Epithelial cell of proximal tubule (primary cell): ENCODE results near the gene IVD. TPM values are rescaled to one million over a fixed set of nuclear protein-coding genes. Genes with fewer than 3 reads are reported as not detected.

Experiments
- DNase-seq: peaks from one replicate; pipeline ENCODE4 v3.0.0-alpha.2; 2011; ENCODE audit warnings: low read depth
- H3K4me3 ChIP-seq: 2 replicates; pipeline ENCODE4 v1.5.1; 2011; ENCODE audit warnings: low read depth, mild to moderate bottlenecking, low read length
- total RNA-seq: library from RNA; depleted of rRNA; stranded (reverse); fragments of >200 nt; gene quantifications from 2 replicates; pipeline ENCODE4 v1.2.3, GENCODE V29; 2015
- TF ChIP-seq, protein P1 (sequence below): conservative IDR thresholded peaks from 2 replicates; pipeline ENCODE4 v1.5.1; 2012; ENCODE audit warnings: low read depth, mild to moderate bottlenecking, low read length

IVD gene
- total RNA-seq, 1 donor from 2014 or later = 34.4 TPM

DNA sequence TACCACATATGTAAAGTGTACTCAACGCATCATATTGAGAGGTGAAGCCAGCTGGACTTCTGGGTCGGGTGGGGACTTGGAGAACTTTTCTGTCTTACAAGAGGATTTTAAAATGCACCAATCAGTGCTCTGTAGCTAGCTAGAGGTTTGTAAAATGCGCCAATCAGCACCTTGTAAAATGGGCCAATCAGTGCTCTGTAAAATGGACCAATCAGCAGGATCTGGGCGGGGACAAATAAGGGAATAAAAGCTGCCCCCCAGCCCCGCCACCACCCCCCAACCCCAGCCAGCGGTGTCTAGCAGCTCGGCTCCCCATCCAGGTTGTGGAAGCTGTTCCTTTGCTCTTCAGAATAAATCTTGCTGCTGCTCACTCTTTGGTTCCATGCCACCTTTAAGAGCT is 6.2 kb upstream of the IVD start:
- DNase-seq = no peak
- H3K4me3 ChIP-seq = no peak overlapping the region
- TF ChIP-seq, protein P1, sequence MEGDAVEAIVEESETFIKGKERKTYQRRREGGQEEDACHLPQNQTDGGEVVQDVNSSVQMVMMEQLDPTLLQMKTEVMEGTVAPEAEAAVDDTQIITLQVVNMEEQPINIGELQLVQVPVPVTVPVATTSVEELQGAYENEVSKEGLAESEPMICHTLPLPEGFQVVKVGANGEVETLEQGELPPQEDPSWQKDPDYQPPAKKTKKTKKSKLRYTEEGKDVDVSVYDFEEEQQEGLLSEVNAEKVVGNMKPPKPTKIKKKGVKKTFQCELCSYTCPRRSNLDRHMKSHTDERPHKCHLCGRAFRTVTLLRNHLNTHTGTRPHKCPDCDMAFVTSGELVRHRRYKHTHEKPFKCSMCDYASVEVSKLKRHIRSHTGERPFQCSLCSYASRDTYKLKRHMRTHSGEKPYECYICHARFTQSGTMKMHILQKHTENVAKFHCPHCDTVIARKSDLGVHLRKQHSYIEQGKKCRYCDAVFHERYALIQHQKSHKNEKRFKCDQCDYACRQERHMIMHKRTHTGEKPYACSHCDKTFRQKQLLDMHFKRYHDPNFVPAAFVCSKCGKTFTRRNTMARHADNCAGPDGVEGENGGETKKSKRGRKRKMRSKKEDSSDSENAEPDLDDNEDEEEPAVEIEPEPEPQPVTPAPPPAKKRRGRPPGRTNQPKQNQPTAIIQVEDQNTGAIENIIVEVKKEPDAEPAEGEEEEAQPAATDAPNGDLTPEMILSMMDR = no peak

DNA sequence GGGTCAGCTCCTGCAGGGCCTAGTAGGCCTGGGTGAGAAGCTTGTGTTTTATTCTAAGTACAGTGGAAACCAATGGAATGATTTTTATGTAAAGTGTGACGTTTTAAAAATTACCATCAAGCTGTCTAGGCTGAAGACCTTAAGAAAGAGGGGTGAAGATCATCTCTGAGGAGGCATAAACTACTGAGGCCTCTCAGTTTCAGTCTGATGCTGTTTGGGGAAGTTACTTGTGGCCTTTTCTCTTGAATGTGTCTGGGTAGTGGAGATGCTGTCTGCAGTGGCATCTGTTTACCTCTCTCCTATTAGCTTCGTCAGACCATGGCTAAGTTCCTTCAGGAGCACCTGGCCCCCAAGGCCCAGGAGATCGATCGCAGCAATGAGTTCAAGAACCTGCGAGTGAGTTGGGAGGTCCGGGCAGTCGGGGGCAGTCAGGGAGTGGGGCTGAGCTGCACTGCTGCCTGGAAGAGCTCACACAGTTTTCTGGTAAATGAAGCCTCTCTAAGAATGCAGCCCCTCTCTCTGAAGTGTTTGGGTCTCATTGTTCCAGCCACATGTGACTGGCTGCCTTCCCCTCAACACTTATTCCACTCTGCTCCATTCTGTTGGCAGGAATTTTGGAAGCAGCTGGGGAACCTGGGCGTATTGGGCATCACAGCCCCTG is 1.9 kb downstream of the IVD start:
- no peak for DNase-seq
- TF ChIP-seq, protein P1 = no peak
- H3K4me3 ChIP-seq = no peak overlapping the region

DNA sequence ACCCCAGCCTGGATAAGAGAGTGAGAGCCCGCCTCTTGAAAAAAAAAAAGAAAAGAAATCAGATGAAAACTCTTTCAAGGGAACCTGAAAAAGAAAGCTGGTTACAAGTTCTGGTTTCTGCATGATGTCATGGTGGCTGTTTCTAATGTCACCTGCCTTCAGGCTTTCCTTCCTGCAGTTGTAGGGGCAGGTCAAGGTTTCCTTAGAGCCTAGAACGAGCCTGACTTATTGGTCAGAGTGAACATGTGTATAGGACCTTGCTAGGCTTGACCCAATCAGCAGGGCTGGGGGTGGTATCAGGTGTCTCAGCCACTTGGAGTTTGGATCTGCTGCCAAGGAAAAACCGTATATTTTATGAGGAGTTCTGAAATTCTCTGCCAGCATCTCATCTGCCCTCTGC is 3.8 kb downstream of the IVD start:
- TF ChIP-seq, protein P1 = no peak
- DNase-seq = no peak
- H3K4me3 ChIP-seq = no peak overlapping the region

DNA sequence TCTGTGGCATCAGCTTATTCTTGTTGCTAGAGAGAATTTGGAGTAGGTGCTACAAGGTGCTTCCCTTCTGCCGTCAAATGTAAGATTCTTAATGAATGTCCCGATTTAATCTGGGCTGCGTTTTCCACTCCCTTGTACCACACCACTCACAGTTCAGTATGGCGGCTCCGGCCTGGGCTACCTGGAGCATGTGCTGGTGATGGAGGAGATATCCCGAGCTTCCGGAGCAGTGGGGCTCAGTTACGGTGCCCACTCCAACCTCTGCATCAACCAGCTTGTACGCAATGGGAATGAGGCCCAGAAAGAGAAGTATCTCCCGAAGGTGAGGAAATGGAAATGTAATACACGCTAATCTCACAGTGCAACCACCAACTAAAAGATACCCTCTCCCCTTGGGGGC is 4.9 kb downstream of the IVD start:
- no peak overlapping the region for H3K4me3 ChIP-seq
- TF ChIP-seq, protein P1 = no peak
- DNase-seq = no peak

DNA sequence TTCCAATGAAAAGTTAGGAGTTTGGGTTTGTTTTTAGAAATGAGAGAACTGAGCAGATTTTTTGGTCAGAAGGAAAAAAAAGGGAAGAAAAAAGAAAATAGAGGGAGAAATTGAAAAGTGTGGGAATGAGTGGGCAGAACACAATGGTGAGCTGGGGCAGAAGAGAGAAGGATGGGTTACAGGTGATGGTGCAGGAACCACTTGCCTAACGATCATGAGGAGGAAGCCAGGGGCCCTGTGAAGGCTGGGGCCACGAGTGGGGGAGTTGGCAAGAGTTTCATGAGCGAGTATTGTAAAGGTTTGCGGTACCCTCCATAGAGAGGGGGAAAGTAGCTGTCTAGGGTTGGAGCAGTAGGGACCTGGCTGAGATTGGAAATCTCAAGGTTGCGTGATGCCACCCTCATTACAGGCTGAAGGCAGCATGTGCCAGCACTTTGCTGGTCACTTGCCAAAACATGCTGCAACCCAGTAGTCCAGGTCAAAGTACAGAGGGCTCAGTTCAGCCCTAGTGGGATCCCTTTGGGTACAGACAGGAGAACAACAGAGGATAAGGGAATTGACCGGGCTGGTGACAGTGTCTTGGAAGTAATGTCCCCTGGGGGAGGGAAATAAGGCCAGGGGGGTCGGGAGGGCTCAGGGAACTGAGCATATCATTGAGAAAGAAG is 6.6 kb downstream of the IVD start:
- TF ChIP-seq, protein P1 = no peak
- no peak for DNase-seq

DNA sequence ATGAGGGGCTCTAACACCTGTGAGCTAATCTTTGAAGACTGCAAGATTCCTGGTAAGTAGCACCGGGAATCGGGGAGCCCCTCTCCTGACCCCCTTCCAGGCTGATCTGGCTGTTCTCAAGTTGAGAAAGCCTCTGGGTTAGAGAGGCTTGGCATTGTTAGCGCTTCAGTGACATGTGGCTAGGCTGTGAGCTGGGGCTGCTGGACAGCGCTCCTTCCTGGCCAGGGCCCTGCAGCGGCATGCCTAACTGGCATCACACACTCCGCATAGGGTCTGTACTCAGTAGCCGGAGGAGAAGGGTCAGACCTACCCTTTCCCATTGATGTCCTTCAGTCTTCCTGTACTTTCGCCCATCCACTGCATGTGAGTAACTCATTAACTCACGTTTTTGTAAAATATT is 7.4 kb downstream of the IVD start:
- DNase-seq = no peak
- no peak overlapping the region for H3K4me3 ChIP-seq
- TF ChIP-seq, protein P1 = no peak

More for the DNA sequence above, 6.6 kb downstream of the IVD start:
- H3K4me3 ChIP-seq = no peak overlapping the region

DNA sequence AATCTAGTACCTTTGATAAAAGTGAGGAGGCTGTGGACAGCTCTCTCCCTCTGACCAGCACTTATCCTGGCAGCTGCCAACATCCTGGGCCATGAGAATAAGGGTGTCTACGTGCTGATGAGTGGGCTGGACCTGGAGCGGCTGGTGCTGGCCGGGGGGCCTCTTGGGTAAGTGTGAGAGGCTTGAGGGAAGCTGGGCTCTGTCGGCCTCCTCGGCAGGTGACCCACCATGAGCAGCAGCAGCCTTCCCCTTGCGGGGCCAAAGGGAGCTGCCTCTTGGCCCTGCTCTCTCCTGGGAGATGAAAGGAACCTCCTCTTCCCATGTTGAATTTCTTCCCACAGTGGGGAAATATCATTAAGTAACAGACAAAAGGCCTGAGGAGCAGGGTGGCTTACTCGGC is 9.2 kb downstream of the IVD start:
- H3K4me3 ChIP-seq = no peak overlapping the region
- DNase-seq = no peak
- TF ChIP-seq, protein P1 = no peak
